ENCODE results near the gene TMEM263.

DNA sequence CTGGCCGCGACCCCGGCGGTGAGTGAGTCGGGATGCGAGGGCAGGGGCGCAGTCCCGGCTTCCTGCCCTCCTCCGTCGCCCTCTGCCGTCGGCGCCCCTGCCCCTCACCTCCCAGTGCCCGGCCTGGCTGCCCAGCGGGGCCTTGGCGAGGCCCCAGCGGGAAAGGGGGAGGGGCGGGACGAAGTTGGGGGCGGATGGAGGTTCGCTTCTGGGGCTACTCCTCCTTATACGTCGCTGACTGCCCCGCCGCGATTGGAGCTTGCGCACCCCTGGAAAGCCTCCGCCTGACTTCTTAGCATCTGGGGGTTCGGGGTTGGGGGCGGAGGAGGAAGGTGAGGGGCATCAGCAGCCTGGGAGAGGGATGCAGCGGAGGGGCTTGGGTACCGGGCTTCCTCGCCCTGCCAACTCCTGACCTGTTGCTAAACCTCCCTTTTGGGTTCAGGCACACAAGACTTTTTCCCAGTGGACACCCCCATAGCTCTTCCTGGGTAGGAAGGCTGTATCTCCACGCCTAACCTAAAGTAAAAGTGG lies 406 bp downstream of the TMEM263 start:
- TF ChIP-seq POLR2A (IDR thresholded peaks at IDR 0.05) = no peak
- TF ChIP-seq, protein P1, sequence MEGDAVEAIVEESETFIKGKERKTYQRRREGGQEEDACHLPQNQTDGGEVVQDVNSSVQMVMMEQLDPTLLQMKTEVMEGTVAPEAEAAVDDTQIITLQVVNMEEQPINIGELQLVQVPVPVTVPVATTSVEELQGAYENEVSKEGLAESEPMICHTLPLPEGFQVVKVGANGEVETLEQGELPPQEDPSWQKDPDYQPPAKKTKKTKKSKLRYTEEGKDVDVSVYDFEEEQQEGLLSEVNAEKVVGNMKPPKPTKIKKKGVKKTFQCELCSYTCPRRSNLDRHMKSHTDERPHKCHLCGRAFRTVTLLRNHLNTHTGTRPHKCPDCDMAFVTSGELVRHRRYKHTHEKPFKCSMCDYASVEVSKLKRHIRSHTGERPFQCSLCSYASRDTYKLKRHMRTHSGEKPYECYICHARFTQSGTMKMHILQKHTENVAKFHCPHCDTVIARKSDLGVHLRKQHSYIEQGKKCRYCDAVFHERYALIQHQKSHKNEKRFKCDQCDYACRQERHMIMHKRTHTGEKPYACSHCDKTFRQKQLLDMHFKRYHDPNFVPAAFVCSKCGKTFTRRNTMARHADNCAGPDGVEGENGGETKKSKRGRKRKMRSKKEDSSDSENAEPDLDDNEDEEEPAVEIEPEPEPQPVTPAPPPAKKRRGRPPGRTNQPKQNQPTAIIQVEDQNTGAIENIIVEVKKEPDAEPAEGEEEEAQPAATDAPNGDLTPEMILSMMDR (IDR thresholded peaks at IDR 0.05) = no peak
